ENCODE measurements around the gene RITA1. TPM values are rescaled to one million over a fixed set of nuclear protein-coding genes. Genes with fewer than 3 reads are reported as not detected.

RITA1 gene
- total RNA-seq, 2 experiments from 2014 or later, result 18.5 to 19.1 TPM

DNA sequence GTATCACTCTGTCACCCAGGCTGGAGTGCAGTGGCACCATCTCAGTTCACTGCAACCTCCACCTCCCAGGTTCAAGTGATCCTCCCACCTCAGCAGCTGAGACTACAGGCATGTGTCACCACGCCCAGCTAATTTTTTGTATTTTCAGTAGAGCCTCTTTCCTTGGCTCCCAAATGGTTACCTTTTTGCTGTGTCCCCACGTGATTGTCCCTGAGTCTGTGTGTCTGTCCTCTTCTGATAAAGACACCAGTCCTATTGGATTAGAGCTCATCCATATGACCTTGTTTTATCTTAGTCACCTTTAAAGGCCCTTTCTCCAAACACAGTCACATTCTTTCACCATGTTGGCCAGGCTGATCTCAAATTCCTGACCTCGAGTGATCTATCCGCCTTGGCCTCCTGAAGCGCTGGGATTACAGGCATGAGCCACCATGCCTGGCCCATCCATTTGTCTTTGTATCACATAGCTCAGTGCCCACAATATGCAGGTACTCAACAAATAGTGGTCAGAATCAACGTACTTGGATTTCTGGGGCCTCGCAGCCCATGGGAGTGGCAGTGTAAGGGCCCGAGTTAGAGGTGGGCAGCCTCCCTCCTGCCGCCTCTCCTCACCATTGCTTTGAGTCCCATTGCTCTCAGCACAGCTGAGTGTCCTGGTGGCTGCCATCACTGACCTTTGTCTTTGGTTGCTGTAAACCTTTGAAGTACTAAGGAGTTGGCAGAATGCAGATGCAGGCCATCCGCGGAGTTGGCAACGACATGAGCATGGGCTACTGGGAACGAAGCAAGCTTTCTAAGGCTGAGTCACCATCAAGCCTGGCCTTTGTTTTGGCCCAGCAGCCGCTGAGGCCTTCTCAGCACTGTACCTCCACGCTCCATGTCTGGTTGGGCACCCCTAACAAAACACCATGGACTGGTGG lies 45.1 kb downstream of the RITA1 start:
- Mint-ChIP-seq H3K4me3 (no peak overlapping the region), H3K9me3 (no peaks in the 10 kb centered on the region), H3K27ac (peak overlapping the region; percentile 89), H3K36me3 (ENCODE audit: low read depth) (peaks cover 62% of the 10 kb centered on the region), H3K27me3 (no peaks in the 10 kb centered on the region), H3K4me1 (ENCODE audit: low read depth) (peaks cover 43% of the 10 kb centered on the region)
- intact Hi-C loops (cut with micrococcal nuclease), result loop anchor here (5.0 kb wide), 1 partner anchor 33 kb away; no protein-coding TSS in a partner anchor
- POLR2A ChIA-PET, result interaction anchor here (0.8 to 4.1 kb wide), 7 partner anchors 8 to 63 kb away, joined by 3 to 18 read pairs (median 3); partner anchors contain the start of gene DDX54
- TF ChIP-seq CTCF (IDR thresholded peaks at IDR 0.05), result no peak
- CTCF ChIA-PET, result interaction anchor here (1.0 to 1.4 kb wide), 3 partner anchors 9 to 56 kb away, joined by 3 to 4 read pairs (median 3); partner anchors contain the start of gene TPCN1
- DNase-seq (peak; percentile 23), ATAC-seq (peak; percentile 20)

GRCh38 chr12:113231235-113232088 lies 45.9 kb downstream of the RITA1 start:
- Mint-ChIP-seq H3K36me3 (ENCODE audit: low read depth) (peaks cover 64% of the 10 kb centered on the region), H3K27ac (no peak overlapping the region), H3K4me1 (ENCODE audit: low read depth) (peaks cover 44% of the 10 kb centered on the region), H3K9me3 (no peaks in the 10 kb centered on the region), H3K4me3 (no peak overlapping the region), H3K27me3 (no peaks in the 10 kb centered on the region)
- no peak for DNase-seq
- ATAC-seq, result no peak
- ChIA-PET CTCF (no interaction called here), POLR2A (interaction anchor here (1.1 to 4.1 kb wide), 7 partner anchors 9 to 47 kb away, joined by 3 to 21 read pairs (median 5); partner anchors contain the start of genes DDX54, RITA1 and TPCN1)
- TF ChIP-seq CTCF (IDR thresholded peaks at IDR 0.05), result no peak
- intact Hi-C loops (cut with micrococcal nuclease), result loop anchor here (5.0 kb wide), 1 partner anchor 34 kb away; no protein-coding TSS in a partner anchor

DNA sequence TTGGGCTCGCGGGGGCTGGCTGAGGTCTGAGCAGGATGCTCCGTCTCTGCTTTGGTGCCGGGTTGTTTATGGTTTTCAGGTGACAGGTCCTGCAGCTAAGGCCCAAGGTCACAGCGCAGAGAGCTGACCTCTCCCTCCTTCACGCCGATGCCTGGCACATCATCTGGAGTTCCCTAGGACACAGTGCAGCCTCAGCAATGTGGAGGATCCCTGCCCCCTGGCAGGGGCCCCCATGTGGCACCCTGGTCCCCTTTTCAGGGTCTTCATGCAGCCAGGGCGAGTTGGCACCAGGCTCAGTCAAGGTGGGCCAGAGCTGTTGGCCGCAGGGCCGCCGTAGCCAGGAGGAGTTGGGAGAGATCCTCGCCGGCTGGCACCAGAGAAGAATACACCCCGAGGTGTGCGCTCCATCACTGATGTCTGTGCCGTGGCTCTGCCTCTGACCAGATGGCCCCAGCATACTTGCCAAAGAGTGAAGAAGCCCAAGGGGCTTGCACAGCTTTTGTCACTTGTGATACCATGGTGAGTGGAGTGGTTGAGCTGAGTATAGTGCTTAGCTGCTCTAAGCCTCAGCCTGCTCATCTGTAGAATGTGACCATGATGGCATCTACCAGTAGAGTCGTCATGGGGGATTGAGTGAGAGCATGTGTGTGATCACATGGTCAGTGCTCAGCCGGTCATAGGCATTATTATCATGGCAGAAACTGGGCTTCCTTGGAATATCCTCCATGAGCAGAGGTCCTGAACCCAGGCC lies 46.7 kb downstream of the RITA1 start:
- intact Hi-C loops (cut with micrococcal nuclease), result loop anchor here (5.0 kb wide), 1 partner anchor 35 kb away; no protein-coding TSS in a partner anchor
- peak overlapping the region; percentile 80 for H3K27ac Mint-ChIP-seq
- H3K9me3 Mint-ChIP-seq, result no peaks in the 10 kb centered on the region
- peak overlapping the region; percentile 59 for H3K4me3 Mint-ChIP-seq
- TF ChIP-seq CTCF (IDR thresholded peaks at IDR 0.05), result no peak
- peaks cover 44% of the 10 kb centered on the region for H3K4me1 Mint-ChIP-seq (ENCODE audit: low read depth)
- CTCF ChIA-PET, result interaction anchor here (0.7 to 2.5 kb wide), 6 partner anchors 9 to 46 kb away, joined by 3 to 23 read pairs (median 4); partner anchors contain the start of gene TPCN1
- no peak for DNase-seq
- no peaks in the 10 kb centered on the region for H3K27me3 Mint-ChIP-seq
- POLR2A ChIA-PET, result interaction anchor here (1.1 to 4.1 kb wide), 4 partner anchors 10 to 47 kb away, joined by 4 to 21 read pairs (median 12); partner anchors contain the start of genes DDX54, RITA1 and TPCN1
- peaks cover 61% of the 10 kb centered on the region for H3K36me3 Mint-ChIP-seq (ENCODE audit: low read depth)
- ATAC-seq, result no peak

DNA sequence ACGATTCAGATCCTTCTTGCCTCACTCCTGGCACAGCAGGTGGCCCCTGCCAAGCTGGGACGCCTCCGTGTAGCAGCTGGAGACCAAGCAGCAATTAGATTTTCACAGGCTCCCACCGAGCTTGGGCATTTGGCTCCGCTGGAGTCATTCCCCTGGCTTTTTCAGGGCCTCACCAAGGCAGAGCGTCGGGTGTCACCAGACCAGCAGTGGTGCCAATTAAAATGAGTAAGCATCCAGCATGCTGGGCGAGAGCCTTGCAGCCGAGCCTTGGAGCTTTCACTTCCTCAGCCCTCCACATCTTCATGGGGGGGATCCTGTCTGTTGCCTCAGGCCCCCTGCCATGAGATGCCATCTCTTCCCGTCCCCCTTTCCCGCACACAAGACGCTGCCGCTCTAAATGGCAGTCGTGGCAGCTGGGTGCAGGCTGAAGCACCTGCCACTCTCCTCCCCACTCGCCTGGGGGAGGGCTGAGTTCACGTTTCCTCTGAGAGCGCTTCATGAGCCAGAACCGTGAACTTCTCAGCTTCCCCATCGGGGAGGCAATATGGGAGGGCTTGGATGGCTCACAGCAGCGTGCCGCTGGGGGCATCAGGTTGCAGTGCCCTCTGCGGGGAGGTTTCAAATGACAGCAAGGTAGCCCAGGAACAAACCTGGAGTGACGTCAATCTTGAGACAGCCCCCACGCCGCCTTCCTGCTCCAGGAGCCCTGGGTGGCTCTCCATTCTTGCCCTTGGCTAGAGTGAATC lies 47.5 kb downstream of the RITA1 start:
- Mint-ChIP-seq H3K27ac (peak overlapping the region; percentile 80), H3K36me3 (ENCODE audit: low read depth) (peaks cover 53% of the 10 kb centered on the region), H3K4me3 (peak overlapping the region; percentile 59), H3K27me3 (no peaks in the 10 kb centered on the region), H3K4me1 (ENCODE audit: low read depth) (peaks cover 44% of the 10 kb centered on the region), H3K9me3 (no peaks in the 10 kb centered on the region)
- DNase-seq (peak; percentile 83), ATAC-seq (peak; percentile 88)
- POLR2A ChIA-PET, result interaction anchor here (0.8 to 4.1 kb wide), 4 partner anchors 8 to 47 kb away, joined by 3 to 21 read pairs (median 12); partner anchors contain the start of genes DDX54, RITA1 and TPCN1
- intact Hi-C loops (cut with micrococcal nuclease), result loop anchor here (5.0 kb wide), 1 partner anchor 36 kb away; no protein-coding TSS in a partner anchor
- TF ChIP-seq CTCF (IDR thresholded peaks at IDR 0.05), result peak; percentile 33
- CTCF ChIA-PET, result interaction anchor here (0.7 to 2.5 kb wide), 7 partner anchors 10 to 49 kb away, joined by 3 to 23 read pairs (median 4); partner anchors contain the start of genes DDX54 and TPCN1
